ENCODE measurements around the gene SEM1.

The SEM1 gene

GRCh38 chr7:96671854-96672253 is 37.8 kb downstream of the SEM1 start:
- no peak for DNase-seq (ENCODE audit: extremely low read depth, low read depth)
- TF ChIP-seq, protein P1, sequence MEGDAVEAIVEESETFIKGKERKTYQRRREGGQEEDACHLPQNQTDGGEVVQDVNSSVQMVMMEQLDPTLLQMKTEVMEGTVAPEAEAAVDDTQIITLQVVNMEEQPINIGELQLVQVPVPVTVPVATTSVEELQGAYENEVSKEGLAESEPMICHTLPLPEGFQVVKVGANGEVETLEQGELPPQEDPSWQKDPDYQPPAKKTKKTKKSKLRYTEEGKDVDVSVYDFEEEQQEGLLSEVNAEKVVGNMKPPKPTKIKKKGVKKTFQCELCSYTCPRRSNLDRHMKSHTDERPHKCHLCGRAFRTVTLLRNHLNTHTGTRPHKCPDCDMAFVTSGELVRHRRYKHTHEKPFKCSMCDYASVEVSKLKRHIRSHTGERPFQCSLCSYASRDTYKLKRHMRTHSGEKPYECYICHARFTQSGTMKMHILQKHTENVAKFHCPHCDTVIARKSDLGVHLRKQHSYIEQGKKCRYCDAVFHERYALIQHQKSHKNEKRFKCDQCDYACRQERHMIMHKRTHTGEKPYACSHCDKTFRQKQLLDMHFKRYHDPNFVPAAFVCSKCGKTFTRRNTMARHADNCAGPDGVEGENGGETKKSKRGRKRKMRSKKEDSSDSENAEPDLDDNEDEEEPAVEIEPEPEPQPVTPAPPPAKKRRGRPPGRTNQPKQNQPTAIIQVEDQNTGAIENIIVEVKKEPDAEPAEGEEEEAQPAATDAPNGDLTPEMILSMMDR (IDR thresholded peaks at IDR 0.05; ENCODE audit: low read depth, low read length): no peak

DNA sequence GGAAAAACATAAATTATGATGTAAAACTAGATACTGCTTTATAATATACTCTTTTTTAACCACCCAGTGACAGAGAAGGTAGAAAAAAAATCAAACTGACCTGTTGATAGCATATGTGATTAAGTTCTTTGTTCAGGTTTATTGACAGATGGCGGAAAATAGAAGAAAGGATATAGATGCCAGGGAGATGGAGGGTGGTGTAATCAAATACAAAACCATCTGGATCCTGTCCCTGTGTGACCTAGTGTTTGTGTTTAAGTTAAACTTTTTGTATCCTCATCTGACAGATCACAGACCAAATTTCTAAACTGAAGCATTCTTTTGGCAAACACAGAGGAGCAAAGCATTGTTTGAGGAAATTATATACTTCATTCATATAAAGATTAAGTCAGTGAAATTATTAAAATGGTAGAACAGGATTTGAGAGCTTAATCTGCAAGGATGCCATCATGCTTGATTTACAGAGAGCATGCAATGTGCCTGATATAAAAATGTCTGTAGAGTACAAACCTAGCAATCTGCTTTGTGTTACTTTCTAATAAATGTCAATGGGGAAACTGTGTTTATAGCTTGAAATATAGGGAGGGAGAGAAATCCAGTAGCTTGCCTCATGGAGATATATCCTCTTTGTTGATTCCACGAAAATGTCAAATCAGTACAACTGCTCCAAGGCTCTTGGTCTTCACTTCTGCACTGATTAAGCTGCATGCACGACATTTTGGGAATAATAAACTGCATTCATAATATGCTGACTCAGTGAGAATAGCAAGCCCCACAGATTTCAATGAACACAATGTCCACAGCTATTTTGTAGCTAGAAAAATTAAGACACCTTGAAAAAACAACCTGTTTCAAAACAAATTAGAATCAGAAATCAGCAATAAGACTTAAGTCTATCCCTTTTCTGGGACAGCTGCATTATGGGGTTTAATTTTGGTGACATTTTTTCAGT is 39.0 kb downstream of the SEM1 start:
- no peak for DNase-seq (ENCODE audit: extremely low read depth, low read depth)
- TF ChIP-seq, protein P1 (IDR thresholded peaks at IDR 0.05; ENCODE audit: low read depth, low read length): no peak

GRCh38 chr7:96669812-96670211 is 39.8 kb downstream of the SEM1 start:
- DNase-seq (ENCODE audit: extremely low read depth, low read depth): no peak

GRCh38 chr7:96667026-96667425 is 42.6 kb downstream of the SEM1 start:
- TF ChIP-seq, protein P1 (IDR thresholded peaks at IDR 0.05; ENCODE audit: low read depth, low read length): no peak

More at GRCh38 chr7:96669812-96670211, 39.8 kb downstream of the SEM1 start:
- TF ChIP-seq, protein P1 (IDR thresholded peaks at IDR 0.05; ENCODE audit: low read depth, low read length): no peak

GRCh38 chr7:96665689-96666088 is 44.0 kb downstream of the SEM1 start:
- TF ChIP-seq, protein P1 (IDR thresholded peaks at IDR 0.05; ENCODE audit: low read depth, low read length): no peak
- no peak for DNase-seq (ENCODE audit: extremely low read depth, low read depth)

More at GRCh38 chr7:96667026-96667425, 42.6 kb downstream of the SEM1 start:
- DNase-seq (ENCODE audit: extremely low read depth, low read depth): no peak

GRCh38 chr7:96664793-96665192 is 44.9 kb downstream of the SEM1 start:
- TF ChIP-seq, protein P1 (IDR thresholded peaks at IDR 0.05; ENCODE audit: low read depth, low read length): no peak
- DNase-seq (ENCODE audit: extremely low read depth, low read depth): no peak

DNA sequence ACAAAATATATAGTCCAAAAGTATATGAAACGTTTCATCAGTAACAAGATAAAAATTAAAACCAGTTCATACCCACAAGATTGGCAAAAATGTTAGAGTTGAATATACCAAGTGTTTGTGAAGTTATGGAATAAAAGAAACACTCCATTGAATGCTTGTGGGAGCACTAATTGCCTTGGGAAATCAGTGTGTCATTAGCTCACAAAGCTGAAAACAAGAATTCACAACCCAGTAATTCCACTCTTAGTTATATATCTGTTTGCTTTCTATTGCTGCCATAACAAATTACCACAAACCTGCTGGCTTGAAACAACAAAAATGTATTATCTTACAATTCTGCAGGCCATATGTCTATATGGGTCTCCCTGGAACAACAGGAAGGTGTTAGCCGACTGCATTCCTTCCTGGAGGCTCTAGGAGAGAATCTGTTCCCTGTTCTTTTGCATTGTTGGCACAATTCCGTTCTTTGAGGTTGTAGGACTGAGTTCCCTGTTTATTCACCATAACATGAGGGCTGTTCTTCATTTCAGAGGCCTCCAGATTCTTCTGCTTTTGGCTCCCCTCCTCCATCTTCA is 45.7 kb downstream of the SEM1 start:
- TF ChIP-seq, protein P1 (IDR thresholded peaks at IDR 0.05; ENCODE audit: low read depth, low read length): no peak
- no peak for DNase-seq (ENCODE audit: extremely low read depth, low read depth)
